COR-L47 (cell line): Measurements from ENCODE around the gene UBTF.

Experiments
- DNase-seq: peaks from one replicate; lab custom pipeline; 2025; lab: John Stamatoyannopoulos, UW

The UBTF gene

GRCh38 chr17:44197980-44198720 lies 21.3 kb downstream of the UBTF start:
- DNase-seq, result peak; percentile 22

GRCh38 chr17:44197107-44197506 lies 22.4 kb downstream of the UBTF start:
- DNase-seq, result no peak

GRCh38 chr17:44193326-44194084 lies 26.0 kb downstream of the UBTF start:
- DNase-seq, result no peak

- DNase-seq, result no peak
Measured at GRCh38 chr17:44192750-44193149, 26.7 kb downstream of the UBTF start.

GRCh38 chr17:44191941-44192496 lies 27.5 kb downstream of the UBTF start:
- no peak for DNase-seq

- DNase-seq, result no peak
Measured at GRCh38 chr17:44191369-44191768, 28.1 kb downstream of the UBTF start.

- no peak for DNase-seq
Measured at GRCh38 chr17:44190481-44190880, 29.0 kb downstream of the UBTF start.

GRCh38 chr17:44188576-44189403 lies 30.7 kb downstream of the UBTF start:
- DNase-seq, result no peak

- DNase-seq, result no peak
Measured at GRCh38 chr17:44187131-44187899, 32.2 kb downstream of the UBTF start.

GRCh38 chr17:44186307-44187130 lies 33.0 kb downstream of the UBTF start, which contains the start of gene TMUB2:
TSS of gene TMUB2 (plus strand) at chr17:44186972. CDS start at chr17:44187709, 737 bp downstream.
- peak; percentile 99 for DNase-seq

- DNase-seq, result no peak
Measured at GRCh38 chr17:44184212-44184810, 35.2 kb downstream of the UBTF start.

- DNase-seq, result no peak
Measured at GRCh38 chr17:44183024-44183423, 36.5 kb downstream of the UBTF start.

- DNase-seq, result no peak
Measured at GRCh38 chr17:44178133-44178532, 41.3 kb downstream of the UBTF start.

- no peak for DNase-seq
Measured at GRCh38 chr17:44177640-44178039, 41.8 kb downstream of the UBTF start.

- DNase-seq, result no peak
Measured at GRCh38 chr17:44176671-44177501, 42.6 kb downstream of the UBTF start.

- DNase-seq, result no peak
Measured at GRCh38 chr17:44176257-44176656, 43.2 kb downstream of the UBTF start.

- DNase-seq, result no peak
Measured at GRCh38 chr17:44174427-44174826, 45.0 kb downstream of the UBTF start.

- DNase-seq, result no peak
Measured at GRCh38 chr17:44171931-44172455, 47.5 kb downstream of the UBTF start.
